Left hindlimb (tissue), 1 donor: ENCODE measurements around the gene TEX261.

Experiments
- DNase-seq: peaks from one replicate; pipeline ENCODE4 v3.0.0-alpha.2; 2018

The TEX261 gene

DNA sequence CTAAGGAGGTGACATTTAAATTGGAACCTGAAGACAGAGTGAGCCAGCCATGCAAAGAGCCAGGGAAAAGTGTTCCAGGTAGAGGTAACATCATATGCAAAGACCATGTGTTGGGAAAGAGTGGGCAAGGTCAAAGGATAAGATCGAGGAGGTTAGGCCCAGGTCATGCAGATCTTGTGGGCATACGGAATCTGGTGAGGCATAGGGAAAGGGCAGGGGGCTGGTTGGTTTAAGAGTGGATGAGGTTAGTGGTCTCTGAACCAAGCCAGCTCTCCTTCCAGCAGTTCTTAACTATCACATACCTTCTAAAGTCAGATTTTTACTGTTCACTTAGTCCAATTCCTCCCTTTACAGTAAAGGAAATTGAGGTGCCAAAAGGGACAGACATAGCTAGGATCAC lies 13.3 kb downstream of the TEX261 start:
- peak; percentile 10 for DNase-seq

DNA sequence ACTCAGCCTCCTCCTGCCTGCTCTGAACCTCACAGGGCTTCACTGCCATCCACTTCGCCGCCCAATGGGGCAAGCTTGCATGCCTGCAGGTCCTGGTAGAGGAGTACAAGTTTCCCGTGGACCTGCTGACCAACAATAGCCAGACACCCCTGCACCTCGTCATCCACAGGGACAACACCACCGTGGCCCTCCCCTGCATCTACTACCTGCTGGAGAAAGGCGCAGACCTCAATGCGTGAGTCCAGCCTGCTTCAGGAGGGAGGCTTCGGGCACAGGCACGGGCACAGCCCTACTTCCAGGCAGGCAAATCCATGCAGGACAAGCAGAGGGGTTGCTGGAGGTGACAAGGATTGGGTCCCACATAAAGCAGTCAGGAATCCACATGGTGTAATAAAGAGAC lies 15.0 kb downstream of the TEX261 start:
- peak; percentile 14 for DNase-seq

GRCh38 chr2:70979180-70979488 lies 15.5 kb downstream of the TEX261 start:
- no peak for DNase-seq

GRCh38 chr2:70978341-70979179 lies 16.1 kb downstream of the TEX261 start, which contains the start of gene ANKRD53:
Gene ANKRD53, plus strand, starts transcription at chr2:70978630. Its CDS starts 16 bp downstream, at chr2:70978646.
- DNase-seq: peak; percentile 72

GRCh38 chr2:70977605-70978205 lies 17.0 kb downstream of the TEX261 start:
- peak; percentile 24 for DNase-seq

DNA sequence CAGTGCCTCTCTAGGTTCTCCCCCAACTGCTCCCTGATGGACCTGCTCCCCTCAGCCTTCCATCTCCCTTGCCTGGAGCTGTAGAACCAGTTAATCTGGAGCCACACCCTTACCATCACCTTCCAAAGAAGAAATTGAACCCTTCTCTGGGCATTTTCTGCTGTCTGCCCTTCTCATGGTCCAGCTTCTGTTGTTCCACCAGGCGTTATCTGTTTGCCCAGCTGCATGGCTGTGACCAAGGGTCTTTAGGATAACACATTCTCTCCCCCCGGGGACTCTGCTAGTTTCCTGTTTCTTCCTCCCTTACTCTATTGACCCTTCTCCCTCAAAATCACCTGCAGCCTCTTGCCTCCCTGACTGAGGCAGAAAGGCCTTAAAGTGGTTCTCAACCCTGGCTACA lies 19.4 kb downstream of the TEX261 start:
- DNase-seq: peak; percentile 5

GRCh38 chr2:70974592-70974991 lies 20.1 kb downstream of the TEX261 start:
- peak; percentile 7 for DNase-seq

GRCh38 chr2:70967189-70967588 lies 27.5 kb downstream of the TEX261 start:
- DNase-seq: no peak

GRCh38 chr2:70966681-70967080 lies 28.0 kb downstream of the TEX261 start:
- DNase-seq: no peak

- peak; percentile 28 for DNase-seq
Measured at GRCh38 chr2:70965506-70965905, 29.2 kb downstream of the TEX261 start.

DNA sequence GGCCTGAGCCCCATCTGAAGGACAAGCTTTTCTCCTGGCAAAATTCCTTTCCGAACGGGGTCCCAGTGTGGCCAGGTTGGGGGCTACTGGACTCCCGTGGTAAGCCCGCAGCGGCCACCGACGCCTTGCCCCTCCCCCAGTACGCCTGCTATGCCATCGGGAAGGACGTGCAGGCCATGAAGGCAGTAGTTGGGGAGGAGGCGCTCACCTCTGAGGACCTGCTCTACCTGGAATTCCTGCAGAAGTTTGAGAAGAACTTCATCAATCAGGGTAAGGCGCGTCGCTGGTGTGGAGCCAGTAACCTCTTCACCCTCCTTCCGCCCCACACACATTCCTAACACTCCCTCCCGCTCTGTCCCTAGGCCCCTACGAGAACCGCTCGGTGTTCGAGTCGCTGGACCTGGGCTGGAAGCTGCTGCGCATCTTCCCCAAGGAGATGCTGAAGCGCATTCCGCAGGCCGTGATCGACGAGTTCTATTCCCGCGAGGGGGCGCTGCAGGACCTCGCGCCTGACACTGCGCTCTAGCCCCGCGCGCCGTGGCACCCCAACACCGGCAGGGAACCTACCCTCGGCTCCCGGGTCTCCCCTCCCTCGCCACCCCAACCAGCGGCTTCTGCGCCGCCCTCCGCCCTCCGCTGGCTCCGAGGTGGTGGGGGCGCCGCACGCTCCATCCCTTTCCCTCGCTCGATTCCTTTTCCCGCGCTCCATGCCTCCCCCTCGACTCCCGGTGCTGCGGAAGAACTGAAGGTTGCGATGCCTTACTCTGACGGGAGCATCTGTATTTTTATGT lies 29.9 kb downstream of the TEX261 start:
- DNase-seq: peak; percentile 51

- DNase-seq: peak; percentile 22
Measured at GRCh38 chr2:70964133-70964532, 30.5 kb downstream of the TEX261 start.

- peak; percentile 20 for DNase-seq
Measured at GRCh38 chr2:70962885-70963878, 31.5 kb downstream of the TEX261 start.

GRCh38 chr2:70962211-70962884 lies 32.3 kb downstream of the TEX261 start:
- peak; percentile 16 for DNase-seq

DNA sequence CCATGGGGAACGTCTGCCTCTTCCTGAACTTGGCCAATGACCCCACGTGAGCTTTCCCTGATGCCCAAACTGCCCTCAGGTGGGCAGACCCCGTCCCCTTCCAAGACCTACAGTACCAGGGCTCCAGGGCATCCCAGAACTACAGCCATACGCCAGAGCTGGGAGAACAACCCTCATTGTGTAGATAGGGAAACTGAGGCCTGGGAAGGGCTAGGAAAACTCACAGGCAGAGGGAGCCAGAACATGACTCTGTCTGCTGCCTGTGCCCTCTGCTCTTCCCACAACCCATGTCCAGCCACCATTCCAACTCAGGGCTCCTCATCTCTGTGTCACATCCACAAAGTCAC lies 33.1 kb downstream of the TEX261 start:
- no peak for DNase-seq

DNA sequence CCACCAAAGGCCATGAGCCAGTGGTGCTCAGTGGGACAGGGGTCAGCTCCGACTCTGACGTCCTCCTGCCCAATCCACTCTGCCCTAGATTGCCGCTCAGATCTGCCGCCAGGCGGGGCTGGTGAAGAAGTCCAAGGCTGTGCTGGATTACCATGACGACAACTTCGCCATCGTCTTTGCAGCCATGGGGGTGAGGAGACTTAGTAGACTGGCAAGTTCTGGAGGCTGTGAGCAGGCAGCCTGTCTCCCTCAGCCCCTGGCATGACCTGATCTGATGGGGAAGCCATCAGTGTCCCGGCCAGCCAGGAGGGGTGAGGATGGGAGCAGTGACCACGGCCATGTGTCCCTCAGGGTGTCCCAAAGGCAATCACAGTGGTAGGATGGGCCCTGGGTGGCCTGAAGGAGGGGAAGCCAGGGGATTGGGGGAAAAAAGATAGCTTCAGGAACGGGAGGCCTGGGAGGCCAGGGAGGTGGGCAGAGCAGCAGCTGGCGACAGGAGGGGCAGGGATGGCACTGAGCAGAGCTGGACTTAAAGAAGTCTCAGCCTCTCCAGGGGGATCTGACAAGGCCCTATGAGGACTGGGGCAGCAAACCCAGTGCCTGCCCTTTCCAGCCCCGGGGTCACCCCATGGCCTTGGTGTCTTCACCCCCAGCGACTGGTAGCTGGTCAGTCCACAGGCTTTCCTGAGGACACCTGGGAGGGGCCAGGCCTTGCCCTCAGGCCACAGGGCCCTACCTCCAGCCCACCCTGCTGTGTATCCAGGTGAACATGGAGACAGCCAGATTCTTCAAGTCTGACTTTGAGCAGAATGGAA lies 33.6 kb downstream of the TEX261 start:
- peak; percentile 10 for DNase-seq

DNA sequence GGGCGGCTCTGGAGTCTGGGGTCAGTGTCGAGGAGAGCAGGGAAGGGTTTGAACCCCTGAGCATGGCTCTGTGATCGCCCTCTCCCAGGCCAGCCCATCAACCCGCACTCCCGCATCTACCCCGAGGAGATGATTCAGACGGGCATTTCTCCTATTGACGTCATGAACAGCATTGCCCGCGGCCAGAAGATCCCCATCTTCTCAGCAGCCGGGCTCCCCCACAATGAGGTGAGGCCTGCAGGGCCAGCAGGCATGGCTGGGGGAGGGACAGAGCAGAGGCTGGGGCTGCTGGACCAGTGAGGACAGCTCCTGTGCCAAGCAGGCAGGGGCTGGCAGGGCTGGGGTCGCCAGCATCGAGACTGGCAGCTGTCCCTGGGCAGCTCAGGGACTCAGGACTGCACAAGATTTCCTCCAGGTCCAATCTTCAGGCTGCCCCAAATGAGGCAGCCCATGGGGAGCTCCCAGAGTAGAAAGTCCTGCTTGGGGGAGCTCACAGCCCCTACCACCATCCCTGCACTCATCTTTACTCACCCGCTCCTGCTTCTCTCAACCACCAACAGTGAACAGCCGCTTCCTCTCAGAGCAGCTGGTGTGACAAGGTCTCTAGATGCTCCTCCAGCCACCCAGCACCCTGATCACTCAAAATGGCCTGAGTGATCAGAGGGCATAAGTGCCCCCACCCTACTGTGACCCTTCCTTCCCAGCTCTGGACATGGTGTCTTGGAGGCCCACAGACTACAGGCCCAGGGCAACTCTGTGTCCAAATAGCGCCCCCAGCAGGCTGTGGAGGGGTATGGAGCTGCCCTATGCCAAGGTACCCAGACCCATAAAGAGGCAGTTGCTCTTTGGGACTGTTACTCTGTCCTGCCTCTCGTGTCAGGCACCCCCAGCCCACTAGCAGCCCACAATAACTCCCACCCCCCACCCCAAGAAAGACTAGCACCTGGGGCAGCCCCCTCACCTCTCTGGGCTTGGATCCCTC lies 34.5 kb downstream of the TEX261 start:
- DNase-seq: peak; percentile 16

DNA sequence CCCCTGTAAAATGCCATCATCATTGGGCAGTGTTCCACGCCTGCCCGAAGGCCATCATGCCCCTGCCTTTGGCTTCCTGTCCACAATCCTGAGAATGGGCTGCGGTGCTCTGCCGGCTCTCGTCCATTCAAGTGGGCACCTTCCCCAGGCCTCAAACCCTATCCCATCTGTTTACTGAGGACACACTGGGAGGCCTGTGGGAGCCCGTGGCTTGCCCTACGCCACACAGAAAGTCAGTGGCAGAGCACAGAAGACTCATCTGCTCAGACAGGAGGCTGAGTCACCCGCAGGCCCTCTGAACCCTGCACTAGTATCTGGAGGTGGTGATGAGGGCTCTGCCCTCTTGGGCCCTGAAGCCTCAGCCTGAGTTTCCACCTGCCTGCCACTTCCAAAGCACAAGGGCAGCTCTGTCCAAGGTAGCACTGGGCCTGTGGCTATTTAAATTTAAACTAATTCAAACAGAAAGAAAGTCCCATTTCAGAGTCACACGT lies 35.4 kb downstream of the TEX261 start:
- DNase-seq: peak; percentile 12

- peak; percentile 10 for DNase-seq
Measured at GRCh38 chr2:70958759-70959158, 35.9 kb downstream of the TEX261 start.

GRCh38 chr2:70957798-70958197 lies 36.9 kb downstream of the TEX261 start:
- DNase-seq: no peak
